ENCODE data around the gene SERINC1. TPM values are rescaled to one million over a fixed set of nuclear protein-coding genes. Genes with fewer than 3 reads are reported as not detected.

Gene SERINC1
- total RNA-seq, 2 donors from 2014 or later, result 31.3 to 84.3 TPM

- H3K27me3 ChIP-seq, result no peaks in the 10 kb centered on the region
- TF ChIP-seq CTCF (IDR thresholded peaks at IDR 0.05), result no peak
- no peak for TF ChIP-seq POLR2A (IDR thresholded peaks at IDR 0.05)
- ATAC-seq (no peak), DNase-seq (peak in 1 of 4 donors; percentile 25)
- no peaks in the 10 kb centered on the region for H3K36me3 ChIP-seq (replicated peaks in 1 of 2; ENCODE audit: insufficient read depth in 1 of 2, low read depth in 2 of 2)
- 74 to 84% methylated on average over 4 of the region's 4 CpGs for WGBS, 2 donors
- no peaks in the 10 kb centered on the region for H3K4me1 ChIP-seq
- H3K9me3 ChIP-seq, result no peaks in the 10 kb centered on the region
- intact Hi-C loops (cut with DNase I), result no loop called here
- H3K27ac ChIP-seq, result no peak overlapping the region
- no peak overlapping the region for H3K4me3 ChIP-seq
Observed at GRCh38 chr6:122494665-122495272, 23.2 kb upstream of the SERINC1 start.

GRCh38 chr6:122491919-122492555, 20.4 kb upstream of the SERINC1 start:
- ATAC-seq (peak; percentile 94), DNase-seq (peak; percentile 71 to 80 (median 76))
- H3K27me3 ChIP-seq, result no peaks in the 10 kb centered on the region
- no peaks in the 10 kb centered on the region for H3K4me1 ChIP-seq
- H3K4me3 ChIP-seq, result no peak overlapping the region
- TF ChIP-seq CTCF (IDR thresholded peaks at IDR 0.05), result peak; percentile 65 to 86 (median 79)
- TF ChIP-seq POLR2A (IDR thresholded peaks at IDR 0.05), result no peak
- intact Hi-C loops (cut with DNase I), result no loop called here
- no peak overlapping the region for H3K27ac ChIP-seq
- H3K36me3 ChIP-seq (replicated peaks in 1 of 2; ENCODE audit: insufficient read depth in 1 of 2, low read depth in 2 of 2), result no peaks in the 10 kb centered on the region
- H3K9me3 ChIP-seq, result no peaks in the 10 kb centered on the region
- WGBS, 2 donors, result 13 to 18% methylated on average over 7 of the region's 7 CpGs

DNA sequence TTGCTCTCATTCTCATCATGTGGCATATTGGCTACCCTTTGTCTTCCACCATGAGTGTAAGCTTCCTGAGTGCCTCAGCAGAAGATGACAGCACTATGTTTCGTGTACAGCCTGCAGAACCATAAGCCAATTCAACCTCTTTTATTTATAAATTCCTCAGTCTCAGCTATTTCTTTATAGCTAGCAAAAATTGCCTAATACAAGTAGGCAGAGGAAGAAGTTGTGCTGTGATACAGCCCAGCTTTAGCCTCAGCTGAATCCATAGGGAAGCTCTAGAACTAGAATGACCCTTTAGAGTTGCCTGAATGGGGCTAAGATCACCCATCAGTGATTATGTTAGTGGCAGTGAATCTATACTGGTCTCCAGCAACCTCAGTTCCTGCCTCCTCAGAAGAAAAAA, 19.0 kb upstream of the SERINC1 start:
- 82 to 93% methylated on average over 1 of the region's 1 CpG for WGBS, 2 donors
- Histone ChIP-seq H3K27me3 (no peaks in the 10 kb centered on the region), H3K27ac (no peak overlapping the region), H3K4me3 (no peak overlapping the region), H3K4me1 (no peaks in the 10 kb centered on the region), H3K9me3 (no peaks in the 10 kb centered on the region), H3K36me3 (replicated peaks in 1 of 2; ENCODE audit: insufficient read depth in 1 of 2, low read depth in 2 of 2) (no peaks in the 10 kb centered on the region)
- ATAC-seq (no peak), DNase-seq (no peak)
- TF ChIP-seq POLR2A (IDR thresholded peaks at IDR 0.05), result no peak
- TF ChIP-seq CTCF (IDR thresholded peaks at IDR 0.05), result no peak
- intact Hi-C loops (cut with DNase I), result no loop called here

GRCh38 chr6:122484760-122485159, 13.2 kb upstream of the SERINC1 start:
- DNase-seq (no peak), ATAC-seq (no peak)
- no peaks in the 10 kb centered on the region for H3K4me1 ChIP-seq
- intact Hi-C loops (cut with DNase I), result no loop called here
- WGBS, 2 donors, result 67 to 78% methylated on average over 4 of the region's 4 CpGs
- no peak overlapping the region for H3K4me3 ChIP-seq
- no peaks in the 10 kb centered on the region for H3K9me3 ChIP-seq
- no peaks in the 10 kb centered on the region for H3K36me3 ChIP-seq (replicated peaks in 1 of 2; ENCODE audit: insufficient read depth in 1 of 2, low read depth in 2 of 2)
- TF ChIP-seq CTCF (IDR thresholded peaks at IDR 0.05), result no peak
- TF ChIP-seq POLR2A (IDR thresholded peaks at IDR 0.05), result no peak
- no peaks in the 10 kb centered on the region for H3K27me3 ChIP-seq
- H3K27ac ChIP-seq, result no peak overlapping the region

GRCh38 chr6:122482750-122483080, 11.1 kb upstream of the SERINC1 start:
- no peaks in the 10 kb centered on the region for H3K9me3 ChIP-seq
- no peak for DNase-seq
- ATAC-seq, result no peak

More at GRCh38 chr6:122482750-122483080, 11.1 kb upstream of the SERINC1 start:
- H3K27me3 ChIP-seq, result no peaks in the 10 kb centered on the region
- H3K4me3 ChIP-seq, result no peak overlapping the region
- no peak overlapping the region for H3K27ac ChIP-seq
- intact Hi-C loops (cut with DNase I), result no loop called here
- WGBS, 2 donors, result 75 to 87% methylated on average over 7 of the region's 7 CpGs
- H3K4me1 ChIP-seq, result no peaks in the 10 kb centered on the region
- TF ChIP-seq POLR2A (IDR thresholded peaks at IDR 0.05) (no peak), CTCF (IDR thresholded peaks at IDR 0.05) (no peak)
- no peaks in the 10 kb centered on the region for H3K36me3 ChIP-seq (replicated peaks in 1 of 2; ENCODE audit: insufficient read depth in 1 of 2, low read depth in 2 of 2)
